B cell (primary cell): Measurements from ENCODE around the gene AVEN.

Experiments used
- EZH2 ChIP-seq: IDR thresholded peaks from 2 replicates; pipeline ENCODE4 v1.6.1; 2012; ENCODE audit warnings: borderline replicate concordance, low read depth, mild to moderate bottlenecking, moderate library complexity, low read length; ENCODE audit not compliant: insufficient read depth, poor library complexity, severe bottlenecking
- TF ChIP-seq, protein P1 (sequence below): fragments of 200-600 bp; IDR thresholded peaks from one replicate; pipeline ENCODE4 v1.8.0; 2022; ENCODE audit warnings: antibody characterized with exemption, mild to moderate bottlenecking

DNA sequence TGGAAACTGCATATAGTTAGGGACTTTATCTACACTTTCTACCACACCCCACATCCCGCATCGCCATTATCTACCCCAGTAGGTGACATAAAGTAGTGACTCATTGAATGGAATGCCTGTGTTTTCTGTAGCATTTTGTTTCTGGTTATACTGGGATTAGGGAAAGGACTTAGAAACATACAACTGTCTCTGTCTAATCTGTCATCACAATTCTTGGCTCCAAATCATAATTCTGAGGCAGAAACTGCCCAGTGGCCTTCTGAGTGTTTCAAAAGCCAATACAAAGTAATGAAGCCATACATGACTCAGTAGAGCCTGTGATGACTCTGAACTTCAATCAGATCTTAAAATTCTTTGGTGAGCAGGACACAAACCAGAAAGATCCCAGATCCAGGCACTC is 186.4 kb downstream of the AVEN start:
- TF ChIP-seq, protein P1, sequence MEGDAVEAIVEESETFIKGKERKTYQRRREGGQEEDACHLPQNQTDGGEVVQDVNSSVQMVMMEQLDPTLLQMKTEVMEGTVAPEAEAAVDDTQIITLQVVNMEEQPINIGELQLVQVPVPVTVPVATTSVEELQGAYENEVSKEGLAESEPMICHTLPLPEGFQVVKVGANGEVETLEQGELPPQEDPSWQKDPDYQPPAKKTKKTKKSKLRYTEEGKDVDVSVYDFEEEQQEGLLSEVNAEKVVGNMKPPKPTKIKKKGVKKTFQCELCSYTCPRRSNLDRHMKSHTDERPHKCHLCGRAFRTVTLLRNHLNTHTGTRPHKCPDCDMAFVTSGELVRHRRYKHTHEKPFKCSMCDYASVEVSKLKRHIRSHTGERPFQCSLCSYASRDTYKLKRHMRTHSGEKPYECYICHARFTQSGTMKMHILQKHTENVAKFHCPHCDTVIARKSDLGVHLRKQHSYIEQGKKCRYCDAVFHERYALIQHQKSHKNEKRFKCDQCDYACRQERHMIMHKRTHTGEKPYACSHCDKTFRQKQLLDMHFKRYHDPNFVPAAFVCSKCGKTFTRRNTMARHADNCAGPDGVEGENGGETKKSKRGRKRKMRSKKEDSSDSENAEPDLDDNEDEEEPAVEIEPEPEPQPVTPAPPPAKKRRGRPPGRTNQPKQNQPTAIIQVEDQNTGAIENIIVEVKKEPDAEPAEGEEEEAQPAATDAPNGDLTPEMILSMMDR, result no peak
- TF ChIP-seq EZH2, result no peak
